NCI-H2227 treated with DMSO at 0.1 percent for 48 hours (cell line): ENCODE measurements around the gene ANTXR1.

Experiments used
- DNase-seq: peaks from one replicate; lab custom pipeline; 2025; lab: John Stamatoyannopoulos, UW

ANTXR1 gene

DNA sequence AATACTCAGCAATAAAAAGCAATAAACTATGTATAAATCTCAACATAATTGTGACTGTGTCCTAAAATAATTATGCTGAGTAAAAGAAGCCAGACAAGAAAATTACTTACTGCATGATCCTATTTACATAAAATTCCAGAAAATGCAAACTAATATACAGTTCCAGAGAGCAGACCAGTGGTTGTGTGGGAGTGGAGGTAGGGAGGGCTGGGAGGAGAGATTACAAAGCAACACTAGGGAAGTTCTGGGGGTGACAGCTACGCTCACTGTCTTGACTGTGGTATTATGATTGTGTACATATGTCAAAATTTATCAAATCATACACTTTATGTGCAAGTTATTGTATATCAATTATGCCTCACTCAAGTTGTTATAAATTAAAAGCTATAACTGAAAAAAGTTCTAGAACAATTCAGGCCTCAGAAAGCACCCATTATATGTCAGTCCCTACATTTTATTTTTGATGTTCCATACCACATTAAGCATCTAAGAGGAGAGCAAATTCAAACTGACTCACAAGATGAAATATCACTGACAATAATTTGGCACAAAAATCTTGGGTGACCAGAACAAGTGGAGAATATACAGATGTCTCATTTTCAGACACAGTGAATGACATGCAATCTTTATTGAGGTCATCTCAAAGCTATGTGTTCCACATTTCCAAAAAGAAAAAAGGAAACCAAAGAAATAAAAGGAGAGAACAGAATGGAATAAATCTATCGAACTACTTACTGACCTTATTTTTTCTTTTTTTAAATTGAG lies 85.1 kb downstream of the ANTXR1 start:
- no peak for DNase-seq

DNA sequence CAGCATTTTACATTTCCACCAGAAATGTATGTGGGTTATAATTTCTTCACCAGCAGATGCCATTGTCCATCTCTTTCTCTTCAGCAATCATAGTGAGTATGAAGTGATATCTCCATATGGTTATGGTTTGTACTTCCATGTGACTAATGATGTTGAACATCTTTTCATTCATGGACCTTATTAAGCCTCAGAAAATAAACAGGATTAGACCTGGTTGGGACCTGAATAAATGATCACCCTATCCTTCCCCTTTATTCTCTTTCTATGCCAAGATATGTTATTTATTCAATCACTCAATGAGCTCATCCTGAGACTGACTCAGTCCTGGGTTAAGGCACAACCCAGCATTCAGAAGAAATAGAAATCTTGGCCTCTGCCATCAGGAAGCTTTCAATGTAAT lies 86.6 kb downstream of the ANTXR1 start:
- no peak for DNase-seq

DNA sequence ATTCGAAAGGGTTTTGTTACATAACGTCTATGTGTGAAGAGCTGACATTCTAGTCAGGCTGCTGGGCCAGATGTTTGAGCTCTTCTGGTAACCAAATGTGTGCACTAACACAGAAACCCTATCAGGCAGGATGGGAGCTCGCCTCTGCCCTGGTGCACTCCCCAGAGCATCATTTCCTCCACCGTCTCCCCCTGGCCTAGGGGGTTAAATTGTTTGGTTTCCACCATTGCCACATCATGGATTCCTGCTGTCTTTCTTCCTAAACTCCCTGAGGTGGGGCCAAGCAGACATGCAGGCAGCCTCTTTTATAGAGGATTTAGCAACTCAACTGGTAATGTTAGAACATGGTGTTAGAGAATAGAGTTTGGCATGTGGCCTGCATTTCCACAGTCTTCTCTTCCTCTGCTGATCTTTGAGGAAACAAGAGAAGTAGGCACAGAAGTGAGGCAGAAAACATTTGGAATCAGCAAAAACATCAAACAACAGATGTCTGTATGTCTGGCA lies 87.3 kb downstream of the ANTXR1 start:
- DNase-seq: no peak

DNA sequence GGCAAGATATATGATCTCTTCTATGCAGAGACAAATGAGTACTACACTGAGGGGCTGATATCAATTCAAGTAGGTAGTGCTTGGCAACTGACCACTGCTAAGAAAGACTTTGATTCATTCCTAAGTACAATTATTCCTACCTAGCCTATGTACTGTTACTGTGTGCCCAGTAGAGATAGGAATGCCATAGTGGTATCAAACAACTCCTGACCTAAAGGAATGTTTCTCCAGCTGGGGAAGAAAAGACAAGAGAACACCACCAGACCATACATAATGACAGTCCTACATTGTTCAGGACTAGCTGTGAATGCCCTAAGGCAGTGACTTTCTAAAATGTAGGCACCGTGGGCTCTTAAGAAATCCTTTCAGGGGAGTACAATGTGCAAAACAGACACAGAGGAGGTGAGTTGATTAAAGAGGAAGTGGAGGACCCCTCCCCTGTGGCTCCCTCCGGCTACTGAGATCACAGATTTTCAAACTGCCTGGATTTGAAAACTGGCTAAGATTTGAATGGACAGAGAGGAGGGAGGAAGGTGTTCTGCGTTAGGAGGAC lies 89.1 kb downstream of the ANTXR1 start:
- DNase-seq: no peak

DNA sequence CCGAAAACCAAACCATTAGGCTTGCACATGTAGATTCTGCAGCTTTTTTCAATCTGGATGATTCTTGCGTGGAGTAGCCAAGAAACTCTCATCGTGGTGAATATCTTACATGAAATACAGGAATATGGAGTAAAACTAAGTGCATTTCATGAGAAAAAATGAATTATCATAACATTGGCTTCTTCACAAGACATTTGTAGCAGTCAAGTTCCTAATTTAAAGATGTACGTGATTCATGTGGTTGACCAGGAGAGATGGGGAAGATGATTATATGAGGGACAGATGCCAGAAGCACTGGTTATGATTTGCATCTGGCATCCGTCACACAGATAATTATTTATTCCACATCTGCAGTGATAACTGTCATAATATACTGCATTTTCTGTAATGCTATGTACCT lies 90.4 kb downstream of the ANTXR1 start:
- no peak for DNase-seq

DNA sequence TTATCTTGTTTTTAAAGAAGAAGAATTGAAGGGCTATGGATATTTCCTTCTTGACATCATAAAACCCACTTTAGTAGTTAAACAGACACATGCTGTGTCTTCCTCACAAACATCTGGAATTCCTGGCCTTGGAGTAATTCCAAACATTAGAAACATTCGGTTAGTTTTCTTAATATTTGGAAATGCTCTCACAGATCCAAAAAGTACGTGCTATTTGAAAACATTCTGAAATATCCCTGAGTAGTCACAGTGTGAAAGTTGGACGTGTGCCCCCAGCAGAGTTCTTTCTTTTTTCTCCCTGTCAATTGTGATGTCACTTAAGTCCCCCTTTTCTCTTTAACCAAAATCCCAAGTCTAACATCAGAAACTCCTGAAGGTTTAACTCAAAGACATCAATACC lies 91.3 kb downstream of the ANTXR1 start:
- no peak for DNase-seq

DNA sequence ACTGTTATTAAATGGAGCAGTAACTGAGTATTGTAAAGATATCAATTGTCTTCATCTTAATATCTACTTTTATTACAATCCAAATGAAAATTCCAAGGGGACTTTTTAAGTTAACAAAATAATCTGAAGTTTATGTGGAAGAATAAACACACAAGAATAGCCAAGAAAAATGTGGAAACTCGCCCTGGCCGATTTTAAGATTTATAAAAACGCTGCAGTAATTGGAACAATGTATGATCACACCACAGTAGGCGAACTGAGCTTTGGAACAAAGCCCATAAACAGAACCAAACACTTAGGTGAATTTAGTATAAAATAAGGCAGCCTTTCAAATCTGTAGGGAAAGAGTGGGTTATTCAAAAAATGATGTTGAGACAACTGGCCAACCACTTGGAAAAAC lies 96.3 kb downstream of the ANTXR1 start:
- DNase-seq: no peak

DNA sequence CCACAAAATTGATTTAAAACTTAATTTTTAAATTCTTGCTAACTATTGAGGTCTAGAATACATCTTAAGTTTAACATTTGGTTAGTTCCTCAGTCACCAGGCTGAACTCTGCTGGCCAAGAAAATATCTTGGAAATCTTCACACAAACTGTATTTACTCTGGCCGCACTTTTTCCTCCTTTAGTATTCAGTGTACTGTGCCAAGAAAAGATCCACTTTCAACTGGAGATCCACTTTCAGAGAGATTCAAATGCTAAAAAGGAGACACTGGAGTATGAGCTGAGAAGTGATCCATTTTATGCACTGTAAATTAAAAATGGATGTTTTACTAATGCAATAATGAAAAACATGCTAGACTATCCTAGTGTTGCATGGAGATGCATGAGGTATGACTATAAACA lies 98.1 kb downstream of the ANTXR1 start:
- no peak for DNase-seq

DNA sequence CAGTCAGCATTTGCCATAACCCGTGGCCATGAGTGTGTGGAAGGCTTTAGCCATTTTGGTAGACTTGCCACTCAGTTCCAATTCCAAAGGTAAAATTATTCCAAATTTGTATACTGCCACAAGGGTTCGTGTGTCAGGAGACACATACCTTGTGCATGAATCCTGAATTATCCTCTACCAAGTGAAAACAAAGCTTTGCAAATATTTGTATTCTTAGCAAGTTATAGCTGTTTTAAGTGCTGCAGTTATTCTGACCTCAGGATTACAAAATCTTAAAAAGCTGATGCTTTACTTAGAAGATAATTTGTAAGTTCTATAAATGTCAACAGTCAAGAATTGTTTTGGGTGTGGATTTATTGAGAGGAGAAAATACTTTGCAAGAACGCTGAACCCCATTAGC lies 100.6 kb downstream of the ANTXR1 start:
- no peak for DNase-seq

DNA sequence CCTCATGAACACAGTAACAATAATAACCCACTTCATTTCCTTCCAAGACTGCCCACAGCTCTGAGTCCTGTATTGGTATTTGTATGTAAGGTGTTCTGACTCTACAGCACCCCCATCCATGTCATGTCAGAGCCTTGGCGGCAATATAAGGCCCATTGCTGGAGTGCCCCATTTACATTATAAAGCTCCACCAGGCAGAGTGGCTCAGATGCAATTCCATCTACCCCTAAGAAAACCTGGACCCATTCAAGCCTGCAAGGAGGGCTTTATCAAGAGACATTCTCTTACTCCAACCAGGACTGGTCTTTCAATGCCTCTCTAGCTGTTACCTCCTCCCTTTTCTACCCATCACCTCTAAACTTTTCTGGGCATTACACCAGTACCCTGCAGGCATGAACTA lies 101.6 kb downstream of the ANTXR1 start:
- DNase-seq: no peak

DNA sequence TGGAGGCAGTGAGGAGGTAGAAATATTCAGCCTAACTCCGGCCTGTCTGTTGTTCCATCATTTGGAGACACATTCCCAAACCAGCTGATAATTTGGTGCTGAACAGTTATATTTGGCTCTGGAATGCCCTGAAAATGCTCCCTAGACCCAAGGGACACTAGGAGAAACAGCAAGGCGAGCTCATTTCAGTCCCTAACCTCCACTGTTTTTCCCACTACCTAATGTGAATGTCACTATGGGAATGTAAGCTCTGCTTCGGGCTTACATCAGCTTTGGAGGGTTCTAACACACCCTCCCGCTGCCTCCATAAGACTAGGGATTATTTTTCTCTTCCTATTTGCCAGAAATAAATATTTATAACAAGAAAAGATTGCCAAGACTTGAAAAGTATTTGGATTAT lies 103.5 kb downstream of the ANTXR1 start:
- DNase-seq: no peak

DNA sequence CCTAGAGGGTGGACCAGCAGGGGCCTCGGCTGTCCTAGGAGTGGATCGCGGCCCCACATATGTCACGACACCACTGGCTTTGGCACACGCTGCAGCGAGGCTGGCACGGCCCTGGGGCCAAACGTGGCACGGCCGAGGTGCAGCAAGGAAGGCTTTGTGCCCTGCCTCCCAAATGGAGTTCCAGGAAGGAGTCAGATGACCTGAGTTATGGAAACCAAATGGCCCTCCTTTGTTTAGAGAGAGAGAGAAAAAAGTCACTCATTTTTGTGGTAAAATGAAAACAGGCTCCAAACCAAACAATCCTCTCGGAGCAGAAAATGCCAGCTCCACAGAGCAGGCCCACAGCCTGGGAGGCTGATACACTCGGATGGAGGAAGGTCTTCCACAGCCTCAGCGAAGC lies 105.6 kb downstream of the ANTXR1 start:
- DNase-seq: no peak

DNA sequence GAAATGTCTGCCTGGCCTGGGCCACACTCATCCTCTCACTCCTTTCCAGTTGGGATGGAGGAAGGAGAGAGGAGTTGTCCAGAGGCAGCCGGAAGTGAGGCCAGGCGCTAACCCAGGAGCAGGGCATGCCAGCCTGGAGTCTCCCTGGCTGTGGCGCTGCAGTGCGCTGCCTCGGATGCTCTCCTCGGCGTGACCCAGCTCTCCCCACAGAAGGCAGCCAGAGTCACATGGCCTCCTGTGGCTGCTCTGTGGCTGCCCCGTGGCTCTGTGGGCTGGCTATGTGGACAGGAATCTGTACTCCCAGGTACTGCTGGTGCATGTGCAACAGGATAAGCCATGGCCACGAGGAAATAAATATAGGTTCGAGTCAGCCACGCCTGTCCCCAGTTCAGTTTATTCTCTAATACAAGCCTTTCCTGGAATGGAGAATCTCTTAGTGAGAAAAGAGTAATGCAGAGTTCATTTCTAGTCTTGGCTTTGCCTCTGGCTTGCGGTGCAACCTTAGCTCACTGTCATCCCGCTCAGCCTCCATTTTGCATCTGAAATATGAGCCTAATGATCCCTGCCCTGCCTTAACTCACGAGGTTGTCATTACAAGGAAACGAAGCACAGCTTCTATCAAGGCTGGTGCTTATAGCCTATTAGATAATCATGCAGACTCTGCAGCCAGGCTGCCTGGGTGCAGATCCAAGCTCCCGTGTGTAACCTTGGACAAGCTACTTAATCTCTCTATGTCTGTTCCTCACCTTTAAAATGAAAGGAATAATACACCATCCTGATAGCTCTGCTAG lies 106.3 kb downstream of the ANTXR1 start:
- no peak for DNase-seq

DNA sequence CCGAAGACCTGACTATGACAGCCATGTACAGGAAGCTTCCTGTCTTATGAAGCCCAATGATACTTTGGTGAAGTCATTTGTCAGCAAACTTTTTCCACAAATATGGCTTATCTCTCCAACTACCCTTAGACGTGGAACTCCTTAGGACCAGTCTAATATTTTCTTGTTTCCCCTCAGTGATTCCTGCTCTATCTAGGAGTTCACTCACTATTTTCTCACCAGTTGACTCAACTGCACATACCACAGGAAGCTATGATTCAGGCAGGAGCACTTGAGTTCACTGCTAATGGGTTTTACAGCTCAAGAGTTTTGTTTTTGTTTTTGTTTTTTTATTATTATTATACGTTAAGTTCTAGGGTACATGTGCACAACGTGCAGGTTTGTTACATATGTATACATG lies 109.3 kb downstream of the ANTXR1 start:
- DNase-seq: no peak

DNA sequence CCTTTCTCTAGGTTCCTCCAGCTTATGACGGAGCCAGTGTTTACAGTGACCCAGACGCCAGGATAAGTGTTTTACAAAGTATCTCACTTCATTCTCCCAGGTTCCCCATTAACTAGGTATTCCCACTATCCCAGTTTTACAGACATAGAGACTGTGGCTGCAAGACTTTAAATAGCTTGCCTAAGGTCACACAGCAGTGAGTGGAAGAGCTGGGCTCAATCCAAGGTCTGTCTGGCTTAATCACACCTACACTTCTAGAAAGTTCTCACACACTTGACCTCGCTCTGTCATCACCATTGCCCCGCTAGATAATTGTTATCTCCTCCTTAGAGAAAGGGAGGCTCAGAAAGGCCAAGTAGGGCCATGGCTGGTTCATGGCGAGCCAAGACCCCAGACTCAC lies 110.2 kb downstream of the ANTXR1 start:
- no peak for DNase-seq

DNA sequence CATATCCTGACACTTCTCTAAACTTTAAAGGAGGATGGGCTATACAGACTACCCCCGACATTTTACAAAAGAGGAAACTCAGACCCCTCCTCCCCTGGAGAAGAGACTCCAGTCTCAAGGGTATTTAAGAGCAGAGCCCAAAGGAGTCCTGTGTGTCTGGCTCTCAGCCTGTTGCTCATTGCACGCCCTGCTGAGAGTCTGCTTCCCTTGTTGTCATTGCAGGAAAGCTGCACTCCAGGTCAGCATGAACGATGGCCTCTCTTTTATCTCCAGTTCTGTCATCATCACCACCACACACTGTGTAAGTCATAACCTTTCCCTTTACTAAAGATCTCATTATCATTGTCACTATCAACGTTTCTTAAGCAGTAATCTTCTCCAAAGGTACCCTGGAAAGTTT lies 111.4 kb downstream of the ANTXR1 start:
- no peak for DNase-seq

DNA sequence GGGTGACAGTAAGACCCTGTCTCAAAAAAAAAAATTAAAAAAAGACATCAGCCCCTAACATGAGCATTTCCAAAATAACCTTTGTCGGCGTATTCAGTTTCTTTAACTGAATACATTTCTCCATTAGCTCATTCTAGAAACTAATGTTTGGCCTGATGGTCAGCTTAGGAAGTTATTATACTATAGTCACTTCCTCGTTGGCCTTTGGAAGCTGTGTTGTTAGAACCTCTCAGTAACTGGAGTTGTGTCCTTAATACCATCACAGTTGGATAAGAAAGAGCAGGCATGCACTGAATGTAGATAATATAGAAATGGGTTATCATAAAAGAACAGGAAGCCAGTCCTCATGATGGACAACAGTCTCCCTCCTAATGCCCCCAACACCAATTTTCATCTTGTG lies 112.8 kb downstream of the ANTXR1 start:
- DNase-seq: no peak

DNA sequence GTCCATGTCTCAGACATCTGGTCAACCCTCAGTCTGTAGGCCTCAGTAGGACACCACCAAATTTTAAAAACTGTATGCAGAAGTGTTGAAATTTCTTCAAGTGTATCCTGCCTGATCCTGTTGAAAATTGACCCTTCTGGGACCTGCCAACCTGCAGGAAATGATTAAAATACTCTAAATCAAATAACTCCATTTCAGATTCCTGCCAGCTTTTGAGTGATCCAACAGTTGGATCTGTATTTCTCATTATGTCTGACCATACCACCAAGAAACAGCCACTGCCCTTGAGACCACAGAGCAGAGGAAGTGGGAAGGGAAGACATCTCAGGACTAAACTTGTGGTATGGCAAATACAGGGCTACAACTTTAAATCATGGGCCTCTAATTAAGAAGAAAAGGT lies 113.4 kb downstream of the ANTXR1 start:
- no peak for DNase-seq

DNA sequence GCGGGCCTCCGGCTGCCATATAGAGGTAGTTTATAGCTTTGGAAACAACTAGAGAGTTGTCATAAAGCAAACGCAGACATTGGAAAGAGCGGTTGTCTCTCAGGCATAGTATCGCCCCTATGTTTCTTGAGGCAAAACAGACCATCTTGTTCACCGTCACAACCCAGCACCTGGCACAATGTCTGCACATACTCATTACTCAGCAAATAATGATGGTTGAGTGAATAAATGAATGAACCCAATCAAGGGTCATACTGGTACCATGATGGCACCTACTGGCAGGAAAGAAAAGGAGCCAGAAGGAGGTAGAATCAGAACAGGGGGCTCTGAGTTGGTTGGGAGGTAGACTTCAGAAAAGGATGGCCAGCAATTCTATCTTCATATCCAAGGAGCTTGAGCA lies 118.5 kb downstream of the ANTXR1 start:
- no peak for DNase-seq

DNA sequence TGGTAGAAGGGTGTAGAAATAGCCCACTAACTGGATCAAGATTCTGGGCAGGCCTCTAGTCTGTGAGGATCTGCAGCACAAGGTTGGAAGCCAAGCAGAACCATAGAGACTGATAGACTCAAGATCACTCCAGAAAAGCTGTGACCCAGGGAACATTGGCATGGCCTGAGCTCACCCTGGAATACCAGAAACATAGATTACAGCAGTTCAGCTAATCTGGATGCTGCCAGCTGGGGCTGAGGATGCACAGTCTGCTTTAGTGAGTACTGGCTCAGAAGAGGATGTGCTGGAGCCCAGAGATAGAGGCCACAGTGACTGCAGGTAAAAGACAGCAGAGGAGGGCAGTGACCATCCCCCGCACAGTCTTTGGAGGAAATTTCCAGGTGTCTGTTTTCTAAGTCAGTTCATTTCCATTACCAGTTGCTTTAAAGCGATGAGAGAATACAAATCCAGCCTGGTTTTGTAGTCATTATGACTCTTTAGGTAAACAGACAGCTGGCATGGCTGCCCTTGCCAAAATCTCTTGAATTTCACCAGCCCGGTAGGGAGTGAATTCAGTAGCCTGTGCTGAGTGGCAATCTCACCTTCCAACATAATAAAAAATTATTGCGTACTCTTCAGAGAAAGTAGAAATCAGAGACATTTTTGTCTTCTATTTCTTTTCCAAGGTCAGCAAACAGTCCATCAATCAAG lies 119.2 kb downstream of the ANTXR1 start:
- no peak for DNase-seq

DNA sequence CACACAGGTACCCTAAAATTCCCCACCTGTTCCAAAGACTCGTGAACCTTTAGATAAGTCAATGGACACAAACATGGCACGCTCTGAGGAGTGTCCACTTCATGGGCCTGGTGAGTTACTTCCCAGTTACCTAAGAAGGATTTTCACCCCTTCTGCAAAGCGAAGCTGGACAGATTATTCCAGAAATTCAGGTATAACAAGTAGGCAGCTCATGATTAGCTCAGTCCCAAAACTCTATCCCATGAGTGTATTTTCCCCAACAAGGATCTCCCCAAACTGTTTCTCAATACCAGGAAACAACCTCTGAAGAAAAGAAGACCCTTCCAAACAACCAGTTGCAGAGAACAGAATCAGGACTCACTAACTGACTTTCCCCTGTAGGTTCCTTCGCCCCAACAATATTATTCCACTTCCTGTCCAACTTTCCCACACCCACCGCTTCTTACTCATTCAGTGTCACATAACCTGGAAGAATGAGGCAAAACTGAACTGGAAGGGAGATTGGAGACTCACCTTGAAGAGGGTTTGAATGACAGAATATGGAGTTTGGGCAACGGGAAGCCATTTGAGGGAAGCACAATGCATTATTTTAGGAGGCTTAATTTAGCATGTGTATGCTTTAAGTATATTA lies 120.1 kb downstream of the ANTXR1 start:
- DNase-seq: no peak

DNA sequence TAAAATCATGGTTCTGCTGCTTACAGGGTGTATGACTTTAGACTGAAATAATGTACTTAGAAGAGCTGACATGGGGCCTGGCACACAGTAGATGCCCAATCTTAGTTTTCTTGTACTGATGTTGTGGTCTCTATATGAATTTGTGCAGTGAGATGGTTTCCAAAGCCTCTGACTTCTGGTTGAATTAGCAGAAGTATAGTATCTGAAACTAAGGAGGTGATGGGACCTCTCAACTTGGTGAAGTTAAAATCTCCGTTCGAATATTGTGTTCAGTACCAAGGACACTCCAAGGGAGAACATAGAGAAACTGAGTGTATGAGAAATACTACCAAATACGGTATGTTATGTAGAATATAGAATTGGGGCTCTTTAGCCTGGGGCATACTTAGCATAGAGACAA lies 120.9 kb downstream of the ANTXR1 start:
- no peak for DNase-seq
